ENCODE results near the gene SPIN2B. TPM values are rescaled to one million over a fixed set of nuclear protein-coding genes. Genes with fewer than 3 reads are reported as not detected.
"Not testable (repeated sequence)": the region's sequence is repeated elsewhere in the genome, so short reads cannot be mapped to it uniquely, and the experiment has no call there.

Gene SPIN2B
- total RNA-seq, 4 donors from 2014 or later = 7.2 to 11.5 (median 10.1) TPM; not detected in 1

GRCh38 chrX:57119416-57119815 is 1.9 kb downstream of the SPIN2B start:
- Histone ChIP-seq H3K36me3 (no peaks in the 10 kb centered on the region), H3K9me3 (no peaks in the 10 kb centered on the region), H3K27ac (no peak overlapping the region), H3K4me1 (no peaks in the 10 kb centered on the region), H3K27me3 (no peaks in the 10 kb centered on the region), H3K4me3 (no peak overlapping the region)
- no peak for TF ChIP-seq POLR2A (IDR thresholded peaks at IDR 0.05)
- TF ChIP-seq, protein P1, sequence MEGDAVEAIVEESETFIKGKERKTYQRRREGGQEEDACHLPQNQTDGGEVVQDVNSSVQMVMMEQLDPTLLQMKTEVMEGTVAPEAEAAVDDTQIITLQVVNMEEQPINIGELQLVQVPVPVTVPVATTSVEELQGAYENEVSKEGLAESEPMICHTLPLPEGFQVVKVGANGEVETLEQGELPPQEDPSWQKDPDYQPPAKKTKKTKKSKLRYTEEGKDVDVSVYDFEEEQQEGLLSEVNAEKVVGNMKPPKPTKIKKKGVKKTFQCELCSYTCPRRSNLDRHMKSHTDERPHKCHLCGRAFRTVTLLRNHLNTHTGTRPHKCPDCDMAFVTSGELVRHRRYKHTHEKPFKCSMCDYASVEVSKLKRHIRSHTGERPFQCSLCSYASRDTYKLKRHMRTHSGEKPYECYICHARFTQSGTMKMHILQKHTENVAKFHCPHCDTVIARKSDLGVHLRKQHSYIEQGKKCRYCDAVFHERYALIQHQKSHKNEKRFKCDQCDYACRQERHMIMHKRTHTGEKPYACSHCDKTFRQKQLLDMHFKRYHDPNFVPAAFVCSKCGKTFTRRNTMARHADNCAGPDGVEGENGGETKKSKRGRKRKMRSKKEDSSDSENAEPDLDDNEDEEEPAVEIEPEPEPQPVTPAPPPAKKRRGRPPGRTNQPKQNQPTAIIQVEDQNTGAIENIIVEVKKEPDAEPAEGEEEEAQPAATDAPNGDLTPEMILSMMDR (IDR thresholded peaks at IDR 0.05) = no peak
- no peak for DNase-seq

- H3K27ac ChIP-seq, H3K4me1 ChIP-seq, H3K27me3 ChIP-seq, DNase-seq, H3K9me3 ChIP-seq, H3K36me3 ChIP-seq, H3K4me3 ChIP-seq: not testable (repeated sequence)
Measured at GRCh38 chrX:57117566-57117965, 3.8 kb downstream of the SPIN2B start.

DNA sequence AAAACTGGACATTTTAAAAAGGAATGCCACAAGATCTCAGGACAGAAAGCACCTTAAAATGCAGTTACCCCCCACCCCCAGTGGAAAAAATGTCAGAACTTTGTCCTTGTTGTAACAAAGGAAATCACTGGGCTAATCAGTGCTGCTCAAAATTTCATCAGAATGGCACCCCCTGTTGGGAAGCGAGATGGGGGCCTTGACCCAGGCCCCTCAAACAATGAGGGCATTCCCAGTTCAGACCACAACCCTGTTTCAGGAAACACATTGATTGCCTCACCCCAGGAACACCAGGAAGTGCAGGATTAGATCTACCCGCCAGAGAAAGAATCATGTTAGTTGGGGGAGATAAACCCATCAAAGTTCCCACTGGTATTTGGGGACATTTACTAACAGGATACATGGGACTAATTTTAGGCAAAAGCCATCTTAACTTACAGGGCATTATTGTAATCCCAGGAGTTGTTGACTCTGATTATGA is 16.4 kb downstream of the SPIN2B start:
- no peak for DNase-seq
- TF ChIP-seq, protein P1 (IDR thresholded peaks at IDR 0.05) = no peak
- no peak for TF ChIP-seq POLR2A (IDR thresholded peaks at IDR 0.05)

GRCh38 chrX:57104406-57104805 is 16.9 kb downstream of the SPIN2B start:
- H3K27me3 ChIP-seq = no peaks in the 10 kb centered on the region
- H3K4me1 ChIP-seq = no peaks in the 10 kb centered on the region
- H3K4me3 ChIP-seq = no peak overlapping the region
- DNase-seq = no peak
- TF ChIP-seq, protein P1 (IDR thresholded peaks at IDR 0.05) = peak in 1 of 6 experiments; percentile 2
- no peak for TF ChIP-seq POLR2A (IDR thresholded peaks at IDR 0.05)
- H3K9me3 ChIP-seq = no peaks in the 10 kb centered on the region
- H3K27ac ChIP-seq = no peak overlapping the region
- no peaks in the 10 kb centered on the region for H3K36me3 ChIP-seq

More for the DNA sequence above, 16.4 kb downstream of the SPIN2B start:
- Histone ChIP-seq H3K27ac (no peak overlapping the region), H3K9me3 (no peaks in the 10 kb centered on the region), H3K27me3 (no peaks in the 10 kb centered on the region), H3K4me1 (no peaks in the 10 kb centered on the region), H3K36me3 (no peaks in the 10 kb centered on the region), H3K4me3 (no peak overlapping the region)

DNA sequence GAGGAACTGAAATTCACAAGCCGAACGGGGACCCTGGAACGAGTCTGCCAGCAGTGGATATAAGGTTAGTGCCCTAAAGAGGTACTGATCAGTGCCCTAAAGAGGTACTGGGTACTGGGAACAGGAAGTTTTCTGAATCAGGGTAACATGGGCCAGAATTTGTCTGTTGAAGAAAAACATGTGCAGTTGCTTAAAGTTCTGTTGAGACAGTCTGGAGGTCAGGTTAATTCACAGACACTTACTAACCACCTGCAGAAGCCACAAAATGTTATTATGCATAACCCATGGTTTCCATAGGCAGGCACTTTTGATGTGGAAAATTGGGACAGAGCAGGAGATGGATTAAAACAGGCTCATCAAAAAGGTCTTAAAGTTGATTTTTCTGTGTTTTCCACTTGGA is 17.9 kb downstream of the SPIN2B start:
- Histone ChIP-seq H3K4me3 (no peak overlapping the region), H3K4me1 (no peaks in the 10 kb centered on the region), H3K36me3 (no peaks in the 10 kb centered on the region), H3K9me3 (no peaks in the 10 kb centered on the region), H3K27ac (no peak overlapping the region), H3K27me3 (no peaks in the 10 kb centered on the region)
- DNase-seq = no peak
- TF ChIP-seq, protein P1 (IDR thresholded peaks at IDR 0.05) = no peak
- no peak for TF ChIP-seq POLR2A (IDR thresholded peaks at IDR 0.05)

GRCh38 chrX:57102918-57103317 is 18.4 kb downstream of the SPIN2B start:
- not testable (repeated sequence) for DNase-seq, H3K27me3 ChIP-seq, H3K9me3 ChIP-seq, H3K4me1 ChIP-seq, H3K27ac ChIP-seq, H3K36me3 ChIP-seq, H3K4me3 ChIP-seq

DNA sequence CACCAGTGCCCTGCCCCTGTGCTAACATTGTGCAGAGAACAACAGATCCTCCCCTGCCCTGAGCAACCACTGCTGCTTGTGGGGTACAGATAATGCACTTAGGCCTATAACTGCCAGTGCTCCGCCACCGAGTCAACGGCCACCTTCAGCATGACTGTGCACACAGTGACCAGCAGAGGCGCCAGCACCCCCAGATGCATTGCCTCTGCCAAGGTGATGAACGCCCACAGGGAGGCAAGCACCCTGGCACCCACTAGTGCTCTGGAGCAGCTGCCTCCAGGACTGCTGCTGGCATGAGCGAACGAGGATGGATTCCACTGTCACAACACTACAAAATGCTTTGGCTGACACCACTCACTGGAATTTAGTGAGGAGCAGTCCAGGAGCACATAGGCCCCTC is 38.2 kb downstream of the SPIN2B start:
- Histone ChIP-seq H3K4me3 (no peak overlapping the region), H3K36me3 (no peaks in the 10 kb centered on the region), H3K27me3 (no peaks in the 10 kb centered on the region), H3K27ac (no peak overlapping the region), H3K9me3 (no peaks in the 10 kb centered on the region), H3K4me1 (no peaks in the 10 kb centered on the region)
- DNase-seq = no peak
- no peak for TF ChIP-seq POLR2A (IDR thresholded peaks at IDR 0.05)
- TF ChIP-seq, protein P1 (IDR thresholded peaks at IDR 0.05) = no peak
